Loucy (cell line): Measurements from ENCODE around the gene RBM33.

Experiments used
- H2AFZ ChIP-seq: fragments of 200-600 bp; sonication (generic); 2 replicates; pipeline ENCODE4 v1.6.0; 2016; ENCODE audit warnings: antibody characterized with exemption, mild to moderate bottlenecking, low read length, moderate library complexity
- H3F3A ChIP-seq: fragments of 200-600 bp; 2 replicates; pipeline ENCODE4 v1.6.0; 2016; ENCODE audit warnings: antibody characterized with exemption, low read depth, mild to moderate bottlenecking
- H3K27me3 ChIP-seq: fragments of 200-600 bp; sonication (generic); 2 replicates; pipeline ENCODE4 v1.6.1; 2014; ENCODE audit warnings: low read length, mild to moderate bottlenecking; ENCODE audit not compliant: insufficient read depth, poor library complexity, severe bottlenecking
- H3K36me3 ChIP-seq: fragments of 200-600 bp; sonication (generic); 2 replicates; pipeline ENCODE4 v1.6.1; 2016; ENCODE audit warnings: low read length; ENCODE audit not compliant: insufficient read depth
- H3K4me1 ChIP-seq: fragments of 200-600 bp; sonication (generic); 2 replicates; pipeline ENCODE4 v1.5.1; 2014; ENCODE audit warnings: low read length, mild to moderate bottlenecking; ENCODE audit not compliant: insufficient read depth, poor library complexity, severe bottlenecking
- H3K4me2 ChIP-seq: fragments of 200-600 bp; sonication (generic); 2 replicates; pipeline ENCODE4 v1.6.0; 2014; ENCODE audit warnings: antibody characterized with exemption, low read length, low read depth, mild to moderate bottlenecking; ENCODE audit not compliant: poor library complexity, severe bottlenecking
- H3K4me3 ChIP-seq: fragments of 200-600 bp; sonication (generic); 2 replicates; pipeline ENCODE4 v1.5.1; 2014; ENCODE audit warnings: low read length, mild to moderate bottlenecking, mixed read lengths; ENCODE audit not compliant: poor library complexity, severe bottlenecking
- H3K79me2 ChIP-seq: fragments of 200-600 bp; sonication (generic); 2 replicates; pipeline ENCODE4 v1.6.1; 2014; ENCODE audit warnings: low read length; ENCODE audit not compliant: insufficient read depth
- H3K9ac ChIP-seq: fragments of 200-600 bp; sonication (generic); 2 replicates; pipeline ENCODE4 v1.6.0; 2014; ENCODE audit warnings: mild to moderate bottlenecking, low read depth, low read length, moderate library complexity; ENCODE audit not compliant: poor library complexity, severe bottlenecking
- H3K9me2 ChIP-seq: fragments of 200-600 bp; sonication (generic); replicated peaks from 2 replicates; pipeline ENCODE4 v1.6.1; 2016; ENCODE audit warnings: low read depth, low read length, mixed read lengths
- H3K9me3 ChIP-seq: fragments of 200-600 bp; sonication (generic); 2 replicates; pipeline ENCODE4 v1.6.1; 2014; ENCODE audit warnings: mild to moderate bottlenecking, antibody characterized with exemption, low read length, low read depth; ENCODE audit not compliant: insufficient read depth
- H4K20me1 ChIP-seq: fragments of 200-600 bp; sonication (generic); 2 replicates; pipeline ENCODE4 v1.6.0; 2014; ENCODE audit warnings: antibody characterized with exemption, low read length, mild to moderate bottlenecking; ENCODE audit not compliant: insufficient read depth, poor library complexity, severe bottlenecking
- CTCF ChIP-seq: fragments of 200-600 bp; sonication (generic); conservative IDR thresholded peaks from 2 replicates; pipeline ENCODE4 v1.5.1; 2014; ENCODE audit warnings: mild to moderate bottlenecking, antibody characterized with exemption, low read length
- EZH2phosphoT487 ChIP-seq: fragments of 200-600 bp; IDR thresholded peaks from 2 replicates; pipeline ENCODE4 v1.6.1; 2018; ENCODE audit warnings: antibody characterized with exemption, mild to moderate bottlenecking, moderate library complexity, borderline replicate concordance

The RBM33 gene

GRCh38 chr7:155802291-155802690, 157.8 kb downstream of the RBM33 start:
- H3K4me1 ChIP-seq = peaks cover 12% of the 10 kb centered on the region
- peaks cover 4% of the 10 kb centered on the region for H3K27me3 ChIP-seq

GRCh38 chr7:155802906-155803417, 158.5 kb downstream of the RBM33 start:
- Histone ChIP-seq H3K9me2 (no peaks in the 10 kb centered on the region), H3K9me3 (no peaks in the 10 kb centered on the region), H4K20me1 (no peaks in the 10 kb centered on the region), H3K4me2 (no peak overlapping the region), H3K4me3 (no peak overlapping the region), H3K4me1 (peaks cover 12% of the 10 kb centered on the region), H3K9ac (no peak overlapping the region), H3K79me2 (no peaks in the 10 kb centered on the region), H3K36me3 (no peaks in the 10 kb centered on the region), H3K27me3 (peaks cover 4% of the 10 kb centered on the region), H3F3A (no peaks in the 10 kb centered on the region), H2AFZ (no peak overlapping the region)
- no peak for TF ChIP-seq EZH2phosphoT487
- no peak for TF ChIP-seq CTCF

More at GRCh38 chr7:155802291-155802690, 157.8 kb downstream of the RBM33 start:
- no peak overlapping the region for H3K9ac ChIP-seq
- no peaks in the 10 kb centered on the region for H3K9me2 ChIP-seq
- H3K4me3 ChIP-seq = no peak overlapping the region
- H3F3A ChIP-seq = no peaks in the 10 kb centered on the region
- H3K9me3 ChIP-seq = no peaks in the 10 kb centered on the region
- no peak overlapping the region for H2AFZ ChIP-seq
- no peaks in the 10 kb centered on the region for H3K79me2 ChIP-seq
- no peaks in the 10 kb centered on the region for H4K20me1 ChIP-seq
- TF ChIP-seq CTCF (no peak), EZH2phosphoT487 (no peak)
- H3K36me3 ChIP-seq = no peaks in the 10 kb centered on the region
- no peak overlapping the region for H3K4me2 ChIP-seq

- Histone ChIP-seq H3K9me3 (no peaks in the 10 kb centered on the region), H3K79me2 (no peaks in the 10 kb centered on the region), H4K20me1 (no peaks in the 10 kb centered on the region), H2AFZ (no peak overlapping the region), H3K4me2 (peak overlapping the region; percentile 91), H3F3A (no peaks in the 10 kb centered on the region), H3K9ac (no peak overlapping the region), H3K36me3 (no peaks in the 10 kb centered on the region), H3K4me1 (peaks cover 12% of the 10 kb centered on the region), H3K9me2 (no peaks in the 10 kb centered on the region), H3K27me3 (peaks cover 4% of the 10 kb centered on the region), H3K4me3 (peak overlapping the region; percentile 76)
- TF ChIP-seq EZH2phosphoT487 (no peak), CTCF (no peak)
These were observed 159.2 kb downstream of the RBM33 start for GRCh38 chr7:155803418-155804376.
